Esophagus squamous epithelium (tissue), 4 donors: ENCODE measurements around the gene HNF4A.

Experiments
- CTCF ChIP-seq, 6 experiments: fragments of 450-650 bp in 4 of 6; fragments of 200-600 bp in 2 of 6; sonication (generic) in 2 of 6; IDR thresholded peaks; one replicate each; pipeline ENCODE4 v1.5.1; 2016 to 2019; ENCODE audit warnings: antibody characterized with exemption in 6 of 6, mild to moderate bottlenecking in 4 of 6, moderate library complexity in 4 of 6
- POLR2A ChIP-seq, 4 donors: fragments of 450-650 bp; IDR thresholded peaks; one replicate each; pipeline ENCODE4 v1.6.1; 2017; ENCODE audit warnings: antibody characterized with exemption in 4 of 4, mild to moderate bottlenecking in 4 of 4, moderate library complexity in 3 of 4

DNA sequence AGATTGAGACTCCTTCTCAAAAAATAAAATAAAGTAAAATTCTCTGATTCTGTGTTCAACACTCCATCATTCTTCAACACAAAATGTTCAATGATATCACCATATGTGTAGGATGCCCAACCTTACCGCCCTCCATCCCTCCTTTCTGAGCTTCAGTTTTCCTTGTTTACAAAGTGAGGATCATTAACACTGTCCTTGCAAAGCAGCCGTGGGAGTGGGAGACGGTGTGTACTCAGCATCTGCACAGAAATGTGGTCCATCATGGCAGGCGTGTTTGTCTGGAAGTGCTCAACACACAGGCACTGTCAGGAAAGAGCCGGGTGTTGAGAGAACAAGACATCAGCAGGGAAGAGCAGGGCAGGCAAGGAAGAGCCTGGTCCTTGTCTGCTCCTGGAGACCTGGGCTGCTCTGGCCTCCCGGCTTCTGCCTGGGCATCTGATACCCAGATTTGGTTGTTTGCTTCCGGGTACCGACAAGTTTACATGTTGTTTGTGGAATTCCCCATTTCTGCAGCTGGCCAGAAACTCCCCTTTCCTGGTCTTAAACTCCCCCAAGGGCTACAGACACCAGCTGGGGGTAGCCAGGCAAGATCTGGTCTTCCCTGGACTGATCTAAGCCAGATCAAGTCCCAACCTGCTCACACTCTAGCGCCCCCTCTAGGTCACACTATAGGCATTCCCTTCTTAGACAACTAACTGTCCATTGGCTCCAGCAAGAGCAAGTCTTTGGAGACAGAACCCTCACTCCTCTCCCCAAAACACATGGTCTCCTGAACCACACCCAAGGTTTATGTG, 93.5 kb downstream of the HNF4A start:
- TF ChIP-seq CTCF (IDR thresholded peaks at IDR 0.05), result peak in 1 of 6 experiments; percentile 35
- no peak for TF ChIP-seq POLR2A (IDR thresholded peaks at IDR 0.05)
